SK-N-SH treated with all-trans-retinoic acid at 6 μM for 48 hours (cell line): ENCODE measurements around the gene PRSS33.

Experiments used
- ATAC-seq: fragments of 200-7000 bp; cut with Tn5 transposase; 3 replicates; pipeline ENCODE4 v1.9.1; 2020; ENCODE audit warnings: mild to moderate bottlenecking, moderate library complexity
- ARNTL ChIP-seq: fragments of 450-650 bp; formaldehyde crosslinking; IDR thresholded peaks from 2 replicates; pipeline ENCODE4 v1.5.0; 2020; ENCODE audit warnings: low read depth, mild to moderate bottlenecking, moderate library complexity, borderline replicate concordance
- BACH2 ChIP-seq: fragments of 250-450 bp; sonication (Bioruptor Pico); IDR thresholded peaks from 2 replicates; pipeline ENCODE4 v1.9.0; 2021; ENCODE audit warnings: mild to moderate bottlenecking, borderline replicate concordance
- CREB5 ChIP-seq: fragments of 250-450 bp; sonication (Bioruptor Pico); IDR thresholded peaks from 2 replicates; pipeline ENCODE4 v1.5.1; 2020; ENCODE audit warnings: low read depth, mild to moderate bottlenecking, moderate library complexity
- CSDC2 ChIP-seq: fragments of 250-450 bp; sonication (Bioruptor Pico); IDR thresholded peaks from 2 replicates; pipeline ENCODE4 v1.5.0; 2020; ENCODE audit warnings: mild to moderate bottlenecking, moderate library complexity
- ESRRG ChIP-seq: fragments of 250-450 bp; sonication (Bioruptor Pico); IDR thresholded peaks from 2 replicates; pipeline ENCODE4 v1.6.1; 2021; ENCODE audit warnings: mild to moderate bottlenecking
- GLIS3 ChIP-seq: fragments of 250-450 bp; sonication (Bioruptor Pico); IDR thresholded peaks from 2 replicates; pipeline ENCODE4 v1.5.0; 2020; ENCODE audit warnings: mild to moderate bottlenecking, moderate library complexity
- ISL1 ChIP-seq: fragments of 250-450 bp; sonication (Bioruptor Pico); IDR thresholded peaks from 2 replicates; pipeline ENCODE4 v2.1.2; 2022; ENCODE audit warnings: mild to moderate bottlenecking, moderate library complexity
- OSR1 ChIP-seq: fragments of 250-450 bp; sonication (Bioruptor Pico); IDR thresholded peaks from 2 replicates; pipeline ENCODE4 v1.8.0; 2022; ENCODE audit warnings: moderate library complexity, mild to moderate bottlenecking, inconsistent platforms
- PATZ1 ChIP-seq: fragments of 250-450 bp; sonication (Bioruptor Pico); IDR thresholded peaks from 2 replicates; pipeline ENCODE4 v1.8.0; 2020; ENCODE audit warnings: mild to moderate bottlenecking, moderate library complexity, borderline replicate concordance
- POU6F1 ChIP-seq: fragments of 250-450 bp; sonication (Bioruptor Pico); IDR thresholded peaks from 2 replicates; pipeline ENCODE4 v1.8.0; 2021; ENCODE audit warnings: low read depth, mild to moderate bottlenecking, moderate library complexity, borderline replicate concordance
- PPARA ChIP-seq: fragments of 250-450 bp; sonication (Bioruptor Pico); IDR thresholded peaks from 2 replicates; pipeline ENCODE4 v1.5.0; 2020; ENCODE audit warnings: mild to moderate bottlenecking, borderline replicate concordance
- SNAI2 ChIP-seq: fragments of 250-450 bp; sonication (Bioruptor Pico); IDR thresholded peaks from 2 replicates; pipeline ENCODE4 v1.5.0; 2020; ENCODE audit warnings: mild to moderate bottlenecking, moderate library complexity
- TCF4 ChIP-seq: fragments of 250-450 bp; sonication (Bioruptor Pico); IDR thresholded peaks from 2 replicates; pipeline ENCODE4 v1.8.0; 2021; ENCODE audit warnings: mild to moderate bottlenecking, moderate library complexity, borderline replicate concordance
- TOX ChIP-seq: fragments of 250-450 bp; sonication (Bioruptor Pico); IDR thresholded peaks from 2 replicates; pipeline ENCODE4 v1.8.0; 2021; ENCODE audit warnings: mild to moderate bottlenecking, moderate library complexity, borderline replicate concordance
- TSHZ2 ChIP-seq: fragments of 250-450 bp; sonication (Bioruptor Pico); IDR thresholded peaks from 2 replicates; pipeline ENCODE4 v1.5.0; 2020; ENCODE audit warnings: mild to moderate bottlenecking, moderate library complexity
- ZC3H10 ChIP-seq: fragments of 250-450 bp; sonication (Bioruptor Pico); IDR thresholded peaks from 2 replicates; pipeline ENCODE4 v1.5.1; 2021; ENCODE audit warnings: mild to moderate bottlenecking, moderate library complexity
- ZFP30 ChIP-seq: fragments of 450-650 bp; formaldehyde crosslinking; IDR thresholded peaks from 2 replicates; pipeline ENCODE4 v1.5.0; 2022; ENCODE audit warnings: mild to moderate bottlenecking, moderate library complexity
- ZNF565 ChIP-seq: fragments of 450-650 bp; formaldehyde crosslinking; conservative IDR thresholded peaks from 2 replicates; pipeline ENCODE4 v1.5.0; 2020; ENCODE audit warnings: low read depth, mild to moderate bottlenecking, moderate library complexity
- ZNF70 ChIP-seq: fragments of 450-650 bp; formaldehyde crosslinking; IDR thresholded peaks from 2 replicates; pipeline ENCODE4 v1.5.0; 2020; ENCODE audit warnings: mild to moderate bottlenecking, moderate library complexity
- ZNF8 ChIP-seq: fragments of 450-650 bp; formaldehyde crosslinking; IDR thresholded peaks from 2 replicates; pipeline ENCODE4 v1.5.0; 2020; ENCODE audit warnings: mild to moderate bottlenecking, moderate library complexity
- TF ChIP-seq, protein P1 (sequence below): fragments of 250-450 bp; sonication (Bioruptor Pico); IDR thresholded peaks from 2 replicates; pipeline ENCODE4 v1.5.1; 2021; ENCODE audit warnings: mild to moderate bottlenecking, moderate library complexity

The PRSS33 gene

GRCh38 chr16:2815299-2815771, 28.0 kb upstream of the PRSS33 start:
- ATAC-seq = no peak
- TF ChIP-seq ZFP30 (CRISPR knock-in tag) (no peak), OSR1 (no peak), CREB5 (CRISPR knock-in tag) (no peak), POU6F1 (CRISPR knock-in tag) (no peak), ARNTL (CRISPR knock-in tag) (no peak), ZC3H10 (CRISPR knock-in tag) (no peak), ESRRG (CRISPR knock-in tag) (no peak), TSHZ2 (CRISPR knock-in tag) (no peak), ZNF70 (CRISPR knock-in tag) (no peak), TCF4 (CRISPR knock-in tag) (no peak)
- TF ChIP-seq, protein P1, sequence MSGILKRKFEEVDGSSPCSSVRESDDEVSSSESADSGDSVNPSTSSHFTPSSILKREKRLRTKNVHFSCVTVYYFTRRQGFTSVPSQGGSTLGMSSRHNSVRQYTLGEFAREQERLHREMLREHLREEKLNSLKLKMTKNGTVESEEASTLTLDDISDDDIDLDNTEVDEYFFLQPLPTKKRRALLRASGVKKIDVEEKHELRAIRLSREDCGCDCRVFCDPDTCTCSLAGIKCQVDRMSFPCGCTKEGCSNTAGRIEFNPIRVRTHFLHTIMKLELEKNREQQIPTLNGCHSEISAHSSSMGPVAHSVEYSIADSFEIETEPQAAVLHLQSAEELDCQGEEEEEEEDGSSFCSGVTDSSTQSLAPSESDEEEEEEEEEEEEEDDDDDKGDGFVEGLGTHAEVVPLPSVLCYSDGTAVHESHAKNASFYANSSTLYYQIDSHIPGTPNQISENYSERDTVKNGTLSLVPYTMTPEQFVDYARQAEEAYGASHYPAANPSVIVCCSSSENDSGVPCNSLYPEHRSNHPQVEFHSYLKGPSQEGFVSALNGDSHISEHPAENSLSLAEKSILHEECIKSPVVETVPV = no peak
- TF ChIP-seq, all 23 proteins: peak for 0

GRCh38 chr16:2814551-2815298, 27.4 kb upstream of the PRSS33 start:
- TF ChIP-seq PPARA (CRISPR knock-in tag) (no peak), PATZ1 (CRISPR knock-in tag) (no peak), BACH2 (CRISPR knock-in tag) (no peak), CSDC2 (CRISPR knock-in tag) (no peak), ZNF565 (CRISPR knock-in tag) (no peak), GLIS3 (CRISPR knock-in tag) (no peak)
- ATAC-seq = no peak

GRCh38 chr16:2813771-2814221, 26.4 kb upstream of the PRSS33 start:
- ATAC-seq = no peak
- TF ChIP-seq GLIS3 (CRISPR knock-in tag) (no peak), PPARA (CRISPR knock-in tag) (no peak), POU6F1 (CRISPR knock-in tag) (no peak), CREB5 (CRISPR knock-in tag) (no peak), SNAI2 (CRISPR knock-in tag) (no peak), ZNF8 (CRISPR knock-in tag) (no peak), ZFP30 (CRISPR knock-in tag) (no peak), CSDC2 (CRISPR knock-in tag) (no peak), ISL1 (CRISPR knock-in tag) (no peak), TOX (CRISPR knock-in tag) (no peak), TSHZ2 (CRISPR knock-in tag) (no peak)
